ENCODE measurements around the gene PTPRM.

Gene PTPRM

GRCh38 chr18:8357320-8357719 is 790.2 kb downstream of the PTPRM start:
- no peaks in the 10 kb centered on the region for H3K36me3 ChIP-seq (ENCODE audit: control insufficient read depth, insufficient read depth, low read length)
- H3K9me3 ChIP-seq (ENCODE audit: control insufficient read depth, insufficient read depth, low read length), result no peaks in the 10 kb centered on the region
- no peak overlapping the region for H3K4me3 ChIP-seq (ENCODE audit: low read length)
- no peak for DNase-seq (ENCODE audit: low read depth, low spot score)
- H3K27ac ChIP-seq (ENCODE audit: low read length), result no peak overlapping the region
- H3K27me3 ChIP-seq (ENCODE audit: control insufficient read depth, insufficient read depth, low read length), result no peaks in the 10 kb centered on the region
- peaks cover 2% of the 10 kb centered on the region for H3K4me1 ChIP-seq (ENCODE audit: control insufficient read depth, insufficient read depth, low read length)
- no CpG with 5 or more reads among the region's 10 CpGs for WGBS (ENCODE audit: insufficient coverage, insufficient read length)

- peaks cover 2% of the 10 kb centered on the region for H3K4me1 ChIP-seq (ENCODE audit: control insufficient read depth, insufficient read depth, low read length)
- H3K36me3 ChIP-seq (ENCODE audit: control insufficient read depth, insufficient read depth, low read length), result no peaks in the 10 kb centered on the region
- no peaks in the 10 kb centered on the region for H3K9me3 ChIP-seq (ENCODE audit: control insufficient read depth, insufficient read depth, low read length)
- no peak overlapping the region for H3K4me3 ChIP-seq (ENCODE audit: low read length)
- no peak overlapping the region for H3K27ac ChIP-seq (ENCODE audit: low read length)
- DNase-seq (ENCODE audit: low read depth, low spot score), result no peak
- H3K27me3 ChIP-seq (ENCODE audit: control insufficient read depth, insufficient read depth, low read length), result no peaks in the 10 kb centered on the region
- WGBS (ENCODE audit: insufficient coverage, insufficient read length), result no CpG with 5 or more reads among the region's 6 CpGs
Measured at GRCh38 chr18:8358033-8358765, 791.1 kb downstream of the PTPRM start.

- H3K4me3 ChIP-seq (ENCODE audit: low read length), result no peak overlapping the region
- H3K9me3 ChIP-seq (ENCODE audit: control insufficient read depth, insufficient read depth, low read length), result no peaks in the 10 kb centered on the region
- H3K27ac ChIP-seq (ENCODE audit: low read length), result no peak overlapping the region
- DNase-seq (ENCODE audit: low read depth, low spot score), result no peak
- no peaks in the 10 kb centered on the region for H3K36me3 ChIP-seq (ENCODE audit: control insufficient read depth, insufficient read depth, low read length)
- no peaks in the 10 kb centered on the region for H3K27me3 ChIP-seq (ENCODE audit: control insufficient read depth, insufficient read depth, low read length)
- WGBS (ENCODE audit: insufficient coverage, insufficient read length), result no CpG with 5 or more reads among the region's 6 CpGs
- peaks cover 2% of the 10 kb centered on the region for H3K4me1 ChIP-seq (ENCODE audit: control insufficient read depth, insufficient read depth, low read length)
Measured at GRCh38 chr18:8359076-8359475, 792.0 kb downstream of the PTPRM start.

GRCh38 chr18:8359481-8359880 is 792.4 kb downstream of the PTPRM start:
- peaks cover 2% of the 10 kb centered on the region for H3K4me1 ChIP-seq (ENCODE audit: control insufficient read depth, insufficient read depth, low read length)
- H3K27ac ChIP-seq (ENCODE audit: low read length), result no peak overlapping the region
- no CpG with 5 or more reads among the region's 8 CpGs for WGBS (ENCODE audit: insufficient coverage, insufficient read length)
- H3K9me3 ChIP-seq (ENCODE audit: control insufficient read depth, insufficient read depth, low read length), result no peaks in the 10 kb centered on the region
- no peak overlapping the region for H3K4me3 ChIP-seq (ENCODE audit: low read length)
- no peaks in the 10 kb centered on the region for H3K36me3 ChIP-seq (ENCODE audit: control insufficient read depth, insufficient read depth, low read length)
- no peaks in the 10 kb centered on the region for H3K27me3 ChIP-seq (ENCODE audit: control insufficient read depth, insufficient read depth, low read length)
- DNase-seq (ENCODE audit: low read depth, low spot score), result no peak

GRCh38 chr18:8361941-8362471 is 794.9 kb downstream of the PTPRM start:
- Histone ChIP-seq H3K36me3 (ENCODE audit: control insufficient read depth, insufficient read depth, low read length) (no peaks in the 10 kb centered on the region), H3K27me3 (ENCODE audit: control insufficient read depth, insufficient read depth, low read length) (no peaks in the 10 kb centered on the region), H3K4me1 (ENCODE audit: control insufficient read depth, insufficient read depth, low read length) (peaks cover 2% of the 10 kb centered on the region), H3K4me3 (ENCODE audit: low read length) (no peak overlapping the region), H3K9me3 (ENCODE audit: control insufficient read depth, insufficient read depth, low read length) (no peaks in the 10 kb centered on the region), H3K27ac (ENCODE audit: low read length) (no peak overlapping the region)
- no peak for DNase-seq (ENCODE audit: low read depth, low spot score)
- WGBS (ENCODE audit: insufficient coverage, insufficient read length), result no CpG with 5 or more reads among the region's 5 CpGs

DNA sequence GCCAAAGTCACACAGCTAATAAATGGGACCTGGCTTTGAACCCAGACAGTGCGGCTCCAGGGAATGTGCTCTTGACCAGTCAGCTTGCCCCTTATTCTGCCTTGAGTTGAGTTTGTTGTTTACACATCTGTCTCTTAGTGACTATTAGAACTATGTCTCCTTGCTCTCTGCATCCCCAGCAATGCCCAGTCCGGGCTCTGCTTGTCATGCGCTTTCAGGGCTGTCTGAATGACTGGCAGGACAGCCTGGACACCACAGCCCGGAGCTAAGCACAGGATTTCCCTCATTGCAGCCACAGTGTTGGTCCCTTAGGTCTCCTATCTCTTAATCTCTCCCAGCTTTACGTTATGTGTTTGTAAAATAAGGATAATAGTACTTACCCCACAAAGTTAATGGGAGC is 795.7 kb downstream of the PTPRM start:
- H3K4me1 ChIP-seq (ENCODE audit: control insufficient read depth, insufficient read depth, low read length), result peaks cover 2% of the 10 kb centered on the region
- no peak for DNase-seq (ENCODE audit: low read depth, low spot score)
- no peak overlapping the region for H3K4me3 ChIP-seq (ENCODE audit: low read length)
- no peak overlapping the region for H3K27ac ChIP-seq (ENCODE audit: low read length)
- no peaks in the 10 kb centered on the region for H3K9me3 ChIP-seq (ENCODE audit: control insufficient read depth, insufficient read depth, low read length)
- WGBS (ENCODE audit: insufficient coverage, insufficient read length), result no CpG with 5 or more reads among the region's 5 CpGs
- no peaks in the 10 kb centered on the region for H3K36me3 ChIP-seq (ENCODE audit: control insufficient read depth, insufficient read depth, low read length)
- no peaks in the 10 kb centered on the region for H3K27me3 ChIP-seq (ENCODE audit: control insufficient read depth, insufficient read depth, low read length)

DNA sequence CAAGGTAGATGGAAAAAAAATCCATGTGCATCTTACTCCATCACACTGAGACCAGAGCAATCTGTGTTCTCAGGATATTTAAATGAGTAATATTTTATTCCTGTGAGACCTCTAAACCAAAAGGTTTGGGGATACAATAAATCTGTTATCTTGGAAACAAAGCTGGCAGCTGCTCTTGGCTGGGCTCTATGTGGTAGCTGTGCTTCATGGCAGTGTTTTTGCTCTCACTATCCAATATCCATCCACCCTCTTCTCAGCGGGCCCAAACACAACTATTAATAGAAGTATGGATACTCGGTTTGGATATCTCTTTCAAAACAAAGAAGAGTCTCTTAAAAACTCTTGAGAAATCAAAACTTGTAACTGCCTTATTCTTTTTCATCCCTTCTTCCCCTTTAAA is 797.3 kb downstream of the PTPRM start:
- DNase-seq (ENCODE audit: low read depth, low spot score), result no peak
- WGBS (ENCODE audit: insufficient coverage, insufficient read length), result no CpG with 5 or more reads among the region's 2 CpGs
- H3K4me1 ChIP-seq (ENCODE audit: control insufficient read depth, insufficient read depth, low read length), result peaks cover 2% of the 10 kb centered on the region; the same call in 1 of the 2 replicates
- no peaks in the 10 kb centered on the region for H3K36me3 ChIP-seq (ENCODE audit: control insufficient read depth, insufficient read depth, low read length)
- no peak overlapping the region for H3K27ac ChIP-seq (ENCODE audit: low read length)
- no peak overlapping the region for H3K4me3 ChIP-seq (ENCODE audit: low read length)
- H3K27me3 ChIP-seq (ENCODE audit: control insufficient read depth, insufficient read depth, low read length), result no peaks in the 10 kb centered on the region
- no peaks in the 10 kb centered on the region for H3K9me3 ChIP-seq (ENCODE audit: control insufficient read depth, insufficient read depth, low read length)

DNA sequence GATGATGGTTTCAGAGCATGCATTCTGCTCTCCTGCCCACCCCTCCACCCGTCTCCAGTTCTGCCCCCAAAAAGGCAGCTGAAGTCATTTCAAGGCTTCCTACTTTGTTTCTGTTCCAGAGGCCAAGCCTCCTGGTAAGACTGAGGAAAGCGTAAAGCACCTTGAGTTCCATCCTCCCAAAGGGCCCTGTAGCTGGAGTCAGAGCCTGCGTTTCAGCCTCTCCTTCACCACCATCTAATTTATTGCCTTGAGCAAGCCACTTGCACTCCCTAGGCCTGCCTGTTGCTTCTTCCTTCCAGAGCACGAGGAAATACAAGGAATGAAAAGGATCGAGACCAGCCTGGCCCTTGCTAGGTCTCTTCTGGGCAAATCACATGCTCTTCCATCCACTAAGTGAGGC is 797.9 kb downstream of the PTPRM start:
- Histone ChIP-seq H3K27ac (ENCODE audit: low read length) (no peak overlapping the region), H3K9me3 (ENCODE audit: control insufficient read depth, insufficient read depth, low read length) (no peaks in the 10 kb centered on the region), H3K4me3 (ENCODE audit: low read length) (no peak overlapping the region), H3K36me3 (ENCODE audit: control insufficient read depth, insufficient read depth, low read length) (no peaks in the 10 kb centered on the region), H3K27me3 (ENCODE audit: control insufficient read depth, insufficient read depth, low read length) (no peaks in the 10 kb centered on the region), H3K4me1 (ENCODE audit: control insufficient read depth, insufficient read depth, low read length) (peaks cover 2% of the 10 kb centered on the region; the same call in 1 of the 2 replicates)
- WGBS (ENCODE audit: insufficient coverage, insufficient read length), result no CpG with 5 or more reads among the region's 5 CpGs
- DNase-seq (ENCODE audit: low read depth, low spot score), result no peak

GRCh38 chr18:8365528-8365927 is 798.4 kb downstream of the PTPRM start:
- H3K27me3 ChIP-seq (ENCODE audit: control insufficient read depth, insufficient read depth, low read length), result no peaks in the 10 kb centered on the region
- H3K9me3 ChIP-seq (ENCODE audit: control insufficient read depth, insufficient read depth, low read length), result no peaks in the 10 kb centered on the region
- peaks cover 2% of the 10 kb centered on the region; the same call in 1 of the 2 replicates for H3K4me1 ChIP-seq (ENCODE audit: control insufficient read depth, insufficient read depth, low read length)
- H3K36me3 ChIP-seq (ENCODE audit: control insufficient read depth, insufficient read depth, low read length), result no peaks in the 10 kb centered on the region
- H3K27ac ChIP-seq (ENCODE audit: low read length), result no peak overlapping the region
- WGBS (ENCODE audit: insufficient coverage, insufficient read length), result no CpG with 5 or more reads among the region's 2 CpGs
- DNase-seq (ENCODE audit: low read depth, low spot score), result no peak
- H3K4me3 ChIP-seq (ENCODE audit: low read length), result no peak overlapping the region

- Histone ChIP-seq H3K4me3 (ENCODE audit: low read length) (no peak overlapping the region), H3K27ac (ENCODE audit: low read length) (no peak overlapping the region), H3K4me1 (ENCODE audit: control insufficient read depth, insufficient read depth, low read length) (peaks cover 2% of the 10 kb centered on the region; the same call in 1 of the 2 replicates), H3K9me3 (ENCODE audit: control insufficient read depth, insufficient read depth, low read length) (no peaks in the 10 kb centered on the region), H3K27me3 (ENCODE audit: control insufficient read depth, insufficient read depth, low read length) (no peaks in the 10 kb centered on the region), H3K36me3 (ENCODE audit: control insufficient read depth, insufficient read depth, low read length) (no peaks in the 10 kb centered on the region)
- DNase-seq (ENCODE audit: low read depth, low spot score), result no peak
- WGBS (ENCODE audit: insufficient coverage, insufficient read length), result no CpG with 5 or more reads among the region's 5 CpGs
Measured at GRCh38 chr18:8366070-8366469, 799.0 kb downstream of the PTPRM start.

DNA sequence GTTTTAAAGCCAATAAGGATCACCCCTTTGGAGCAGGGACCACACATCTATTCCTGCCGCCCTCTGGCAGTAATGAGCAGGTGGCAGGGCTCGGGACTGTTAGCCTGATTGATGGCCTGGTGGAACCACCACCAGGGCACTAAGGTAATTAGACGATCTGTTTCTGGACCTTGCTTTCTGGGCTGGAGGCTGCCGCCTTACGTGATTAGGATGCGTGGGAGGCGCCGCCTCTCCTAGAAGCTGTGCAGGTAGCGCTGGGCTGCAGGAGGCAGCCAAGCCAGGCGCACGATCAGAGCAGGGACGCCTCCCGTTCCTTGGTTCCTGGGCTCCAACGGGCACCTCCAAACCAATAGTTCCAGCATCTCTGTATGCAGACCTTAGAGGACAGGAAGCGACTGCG is 799.5 kb downstream of the PTPRM start:
- no CpG with 5 or more reads among the region's 16 CpGs for WGBS (ENCODE audit: insufficient coverage, insufficient read length)
- H3K4me3 ChIP-seq (ENCODE audit: low read length), result no peak overlapping the region
- no peak overlapping the region for H3K27ac ChIP-seq (ENCODE audit: low read length)
- H3K36me3 ChIP-seq (ENCODE audit: control insufficient read depth, insufficient read depth, low read length), result no peaks in the 10 kb centered on the region
- H3K4me1 ChIP-seq (ENCODE audit: control insufficient read depth, insufficient read depth, low read length), result peaks cover 2% of the 10 kb centered on the region; the same call in 1 of the 2 replicates
- no peak for DNase-seq (ENCODE audit: low read depth, low spot score)
- H3K27me3 ChIP-seq (ENCODE audit: control insufficient read depth, insufficient read depth, low read length), result no peaks in the 10 kb centered on the region
- H3K9me3 ChIP-seq (ENCODE audit: control insufficient read depth, insufficient read depth, low read length), result no peaks in the 10 kb centered on the region

Data from iPS DF 6.9 (cell line).